Measurements from ENCODE around the gene NTM.

NTM gene

GRCh38 chr11:132168344-132168981, 798.0 kb downstream of the NTM start:
- Mint-ChIP-seq H3K4me1 (ENCODE audit: low read depth) (no peaks in the 10 kb centered on the region), H3K36me3 (ENCODE audit: low read depth) (no peaks in the 10 kb centered on the region), H3K9me3 (no peaks in the 10 kb centered on the region), H3K27me3 (ENCODE audit: low read depth) (no peaks in the 10 kb centered on the region), H3K27ac (no peak overlapping the region), H3K4me3 (no peak overlapping the region)
- no peak for DNase-seq (ENCODE audit: low spot score)

DNA sequence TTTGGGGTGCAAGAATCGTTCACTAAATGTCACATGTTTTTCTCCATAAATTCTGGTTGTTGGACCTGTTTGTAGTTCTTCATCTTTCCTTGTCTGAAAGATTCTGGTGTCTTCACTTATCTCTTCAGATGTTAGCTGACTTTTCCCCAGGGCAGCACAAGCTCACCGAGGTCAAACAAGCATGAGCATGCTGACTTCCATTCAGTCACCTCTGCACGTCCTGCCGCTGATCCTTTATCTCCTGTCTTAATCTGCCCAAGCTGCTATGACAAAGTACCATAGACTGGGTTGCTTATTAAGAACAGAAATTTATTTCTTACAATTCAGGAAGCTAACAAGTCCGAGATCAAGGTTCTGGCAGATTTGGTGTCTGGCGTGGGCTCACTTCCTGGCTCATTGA, 800.6 kb downstream of the NTM start:
- peaks cover 4% of the 10 kb centered on the region for H3K9me3 Mint-ChIP-seq
- H3K4me3 Mint-ChIP-seq, result no peak overlapping the region
- no peak for DNase-seq (ENCODE audit: low spot score)
- H3K36me3 Mint-ChIP-seq (ENCODE audit: low read depth), result no peaks in the 10 kb centered on the region
- H3K4me1 Mint-ChIP-seq (ENCODE audit: low read depth), result no peaks in the 10 kb centered on the region
- H3K27me3 Mint-ChIP-seq (ENCODE audit: low read depth), result no peaks in the 10 kb centered on the region
- no peak overlapping the region for H3K27ac Mint-ChIP-seq

DNA sequence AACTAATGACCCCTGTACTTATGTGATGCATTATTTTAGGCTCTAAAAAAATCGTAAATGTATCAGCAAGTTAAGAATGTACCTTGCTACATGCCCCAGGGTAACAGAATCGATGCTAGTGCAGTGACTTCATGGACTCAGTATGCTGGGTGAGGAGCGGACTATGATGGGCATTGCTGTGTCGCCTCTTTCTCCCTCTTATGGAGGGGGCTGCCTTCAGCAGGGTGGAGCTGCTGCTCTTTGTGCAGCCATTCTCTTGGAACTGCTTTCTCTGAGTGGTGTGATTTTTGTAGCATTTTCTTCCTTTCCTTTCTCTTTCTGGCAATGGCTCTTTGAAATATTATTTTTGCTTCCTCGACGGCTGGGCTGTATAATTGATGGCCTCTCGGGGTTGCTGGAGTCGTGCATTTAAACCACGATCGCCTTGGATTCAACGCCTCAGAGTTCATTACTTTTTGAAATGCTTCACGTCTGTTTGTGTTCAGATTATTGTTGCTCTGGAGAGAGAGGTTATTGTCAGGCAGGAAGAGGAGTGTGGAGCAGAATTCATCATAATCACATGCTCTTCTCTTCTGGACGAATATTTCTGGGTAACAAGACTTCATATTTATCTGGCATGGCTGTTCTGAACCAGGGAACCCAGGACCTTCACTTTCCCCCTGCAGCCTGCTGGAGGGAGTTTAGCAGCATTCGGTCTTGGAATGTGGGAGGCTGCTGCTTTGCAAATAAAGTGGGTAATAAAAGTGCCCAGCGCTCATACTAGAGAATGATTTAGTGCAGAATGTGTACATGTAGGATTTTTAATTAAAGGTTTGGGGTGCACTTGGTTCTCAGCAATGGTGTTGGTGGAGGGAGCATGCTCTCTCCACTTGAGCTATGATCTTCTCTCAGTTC, 804.2 kb downstream of the NTM start:
- H3K27me3 Mint-ChIP-seq (ENCODE audit: low read depth), result no peaks in the 10 kb centered on the region
- no peak overlapping the region for H3K27ac Mint-ChIP-seq
- H3K36me3 Mint-ChIP-seq (ENCODE audit: low read depth), result no peaks in the 10 kb centered on the region
- no peak for DNase-seq (ENCODE audit: low spot score)
- H3K9me3 Mint-ChIP-seq, result peaks cover 9% of the 10 kb centered on the region
- no peaks in the 10 kb centered on the region for H3K4me1 Mint-ChIP-seq (ENCODE audit: low read depth)
- H3K4me3 Mint-ChIP-seq, result no peak overlapping the region

DNA sequence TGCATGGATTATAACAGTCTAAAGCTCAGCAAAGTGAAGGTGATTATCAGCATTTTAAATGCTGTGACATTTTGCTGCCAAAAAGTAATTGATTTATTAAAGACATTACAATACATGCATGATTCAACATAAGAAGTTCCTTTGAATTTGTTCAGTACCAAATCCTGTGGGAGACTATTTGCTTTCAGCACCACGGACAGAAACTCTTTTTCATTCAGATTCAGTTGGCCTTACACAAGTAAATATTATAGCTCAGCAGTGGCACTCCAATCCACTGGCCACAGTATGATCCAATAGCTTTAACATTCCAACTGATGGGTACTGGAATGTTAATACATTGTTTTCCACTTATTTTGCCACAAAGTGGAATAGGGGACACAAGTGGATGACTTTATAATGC, 806.7 kb downstream of the NTM start:
- H3K36me3 Mint-ChIP-seq (ENCODE audit: low read depth), result no peaks in the 10 kb centered on the region
- no peak overlapping the region for H3K27ac Mint-ChIP-seq
- H3K27me3 Mint-ChIP-seq (ENCODE audit: low read depth), result no peaks in the 10 kb centered on the region
- no peak for DNase-seq (ENCODE audit: low spot score)
- H3K4me1 Mint-ChIP-seq (ENCODE audit: low read depth), result no peaks in the 10 kb centered on the region
- no peak overlapping the region for H3K4me3 Mint-ChIP-seq
- H3K9me3 Mint-ChIP-seq, result peaks cover 9% of the 10 kb centered on the region

GRCh38 chr11:132184079-132184478, 813.7 kb downstream of the NTM start:
- H3K4me3 Mint-ChIP-seq, result no peak overlapping the region
- H3K4me1 Mint-ChIP-seq (ENCODE audit: low read depth), result no peaks in the 10 kb centered on the region
- no peak overlapping the region for H3K27ac Mint-ChIP-seq
- H3K9me3 Mint-ChIP-seq, result peaks cover 3% of the 10 kb centered on the region
- no peaks in the 10 kb centered on the region for H3K36me3 Mint-ChIP-seq (ENCODE audit: low read depth)
- no peak for DNase-seq (ENCODE audit: low spot score)
- no peaks in the 10 kb centered on the region for H3K27me3 Mint-ChIP-seq (ENCODE audit: low read depth)

GRCh38 chr11:132185726-132186592, 815.5 kb downstream of the NTM start:
- no peaks in the 10 kb centered on the region for H3K9me3 Mint-ChIP-seq
- no peak for DNase-seq (ENCODE audit: low spot score)
- H3K4me1 Mint-ChIP-seq (ENCODE audit: low read depth), result no peaks in the 10 kb centered on the region
- H3K27me3 Mint-ChIP-seq (ENCODE audit: low read depth), result no peaks in the 10 kb centered on the region
- no peak overlapping the region for H3K4me3 Mint-ChIP-seq
- H3K27ac Mint-ChIP-seq, result no peak overlapping the region
- H3K36me3 Mint-ChIP-seq (ENCODE audit: low read depth), result no peaks in the 10 kb centered on the region

DNA sequence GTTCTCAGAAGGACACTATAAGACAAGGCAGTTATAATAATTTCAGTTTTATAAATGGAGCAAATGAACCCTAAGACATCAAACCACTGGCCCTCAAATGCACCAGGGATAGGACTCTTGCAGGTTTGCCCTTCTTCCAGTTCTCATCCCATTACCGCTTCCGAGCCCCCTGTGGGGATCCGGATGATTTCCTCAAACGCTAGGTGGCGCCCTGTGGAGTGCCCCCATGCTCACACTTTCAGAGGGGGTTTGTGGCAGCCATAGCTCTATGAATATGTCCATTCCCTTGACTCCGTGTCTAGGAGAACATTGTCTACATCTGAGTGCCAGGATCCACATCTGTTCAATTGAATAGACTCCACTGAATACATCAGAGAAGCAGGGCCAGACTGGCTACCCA, 816.3 kb downstream of the NTM start:
- Mint-ChIP-seq H3K27me3 (ENCODE audit: low read depth) (no peaks in the 10 kb centered on the region), H3K36me3 (ENCODE audit: low read depth) (no peaks in the 10 kb centered on the region), H3K27ac (no peak overlapping the region), H3K4me1 (ENCODE audit: low read depth) (no peaks in the 10 kb centered on the region), H3K4me3 (no peak overlapping the region), H3K9me3 (no peaks in the 10 kb centered on the region)
- no peak for DNase-seq (ENCODE audit: low spot score)

DNA sequence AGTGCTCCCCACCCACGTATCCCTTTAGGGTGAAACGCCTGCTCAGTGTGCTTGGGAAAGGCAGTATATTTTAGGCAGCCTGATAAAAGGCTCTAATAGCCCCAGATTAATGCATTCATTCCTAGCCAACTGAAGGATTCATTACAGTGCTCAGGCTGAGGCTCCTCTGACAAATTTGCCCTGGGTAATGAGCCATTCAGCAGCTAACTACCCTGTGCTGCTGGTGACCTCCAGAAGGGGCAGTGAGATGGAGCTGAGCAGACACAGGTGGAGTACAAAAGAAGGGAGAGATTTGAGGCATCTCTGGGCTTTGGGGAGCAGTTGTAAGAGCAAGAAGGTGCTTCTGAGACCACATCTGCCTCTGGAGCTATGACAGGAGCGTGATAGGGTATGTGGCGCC, 817.0 kb downstream of the NTM start:
- H3K4me1 Mint-ChIP-seq (ENCODE audit: low read depth), result no peaks in the 10 kb centered on the region
- no peaks in the 10 kb centered on the region for H3K27me3 Mint-ChIP-seq (ENCODE audit: low read depth)
- no peak for DNase-seq (ENCODE audit: low spot score)
- H3K36me3 Mint-ChIP-seq (ENCODE audit: low read depth), result no peaks in the 10 kb centered on the region
- H3K4me3 Mint-ChIP-seq, result no peak overlapping the region
- H3K9me3 Mint-ChIP-seq, result no peaks in the 10 kb centered on the region
- H3K27ac Mint-ChIP-seq, result no peak overlapping the region

DNA sequence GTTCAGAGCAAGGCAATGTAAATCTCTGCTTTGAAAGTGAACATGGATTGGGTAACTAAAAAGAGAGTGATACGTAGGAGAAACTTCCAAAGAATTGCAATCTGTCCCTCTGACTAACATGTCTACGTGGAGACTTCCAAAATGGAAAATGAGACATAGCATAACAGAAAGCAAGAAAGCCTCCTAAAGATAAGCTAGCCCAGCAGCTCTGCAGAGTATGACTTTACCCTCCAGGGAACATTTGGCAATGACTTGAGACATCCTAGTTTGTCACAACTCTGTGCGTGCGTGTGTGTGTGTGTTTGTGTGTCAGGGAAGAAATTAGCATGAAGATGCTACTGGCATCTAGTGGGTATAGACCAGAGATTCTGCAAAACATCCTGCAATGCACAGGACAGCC, 817.4 kb downstream of the NTM start:
- Mint-ChIP-seq H3K4me1 (ENCODE audit: low read depth) (no peaks in the 10 kb centered on the region), H3K9me3 (no peaks in the 10 kb centered on the region), H3K27me3 (ENCODE audit: low read depth) (no peaks in the 10 kb centered on the region), H3K27ac (no peak overlapping the region), H3K36me3 (ENCODE audit: low read depth) (no peaks in the 10 kb centered on the region), H3K4me3 (no peak overlapping the region)
- DNase-seq (ENCODE audit: low spot score), result no peak

DNA sequence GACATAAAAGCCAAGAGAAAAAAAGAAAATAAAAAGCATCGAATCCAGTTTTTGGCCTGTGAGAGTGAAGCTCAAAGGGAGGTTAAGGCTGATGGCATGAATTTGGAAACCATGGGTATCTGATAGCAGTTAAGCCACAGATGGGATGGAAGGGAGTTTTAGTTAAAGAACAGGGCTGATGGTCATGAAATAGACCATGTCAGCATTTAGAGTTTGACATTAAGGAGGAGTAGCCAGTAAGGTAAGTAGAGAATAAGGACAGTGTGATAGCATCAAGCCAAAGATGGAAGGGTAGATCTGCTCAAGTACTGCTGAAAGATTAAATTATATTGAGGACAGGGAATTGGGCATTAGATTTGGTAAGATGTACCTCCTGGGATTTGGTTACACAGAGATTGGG, 826.5 kb downstream of the NTM start:
- no peak overlapping the region for H3K27ac Mint-ChIP-seq
- no peak overlapping the region for H3K4me3 Mint-ChIP-seq
- H3K4me1 Mint-ChIP-seq (ENCODE audit: low read depth), result no peaks in the 10 kb centered on the region
- no peaks in the 10 kb centered on the region for H3K36me3 Mint-ChIP-seq (ENCODE audit: low read depth)
- no peaks in the 10 kb centered on the region for H3K27me3 Mint-ChIP-seq (ENCODE audit: low read depth)
- peaks cover 13% of the 10 kb centered on the region for H3K9me3 Mint-ChIP-seq
- no peak for DNase-seq (ENCODE audit: low spot score)

DNA sequence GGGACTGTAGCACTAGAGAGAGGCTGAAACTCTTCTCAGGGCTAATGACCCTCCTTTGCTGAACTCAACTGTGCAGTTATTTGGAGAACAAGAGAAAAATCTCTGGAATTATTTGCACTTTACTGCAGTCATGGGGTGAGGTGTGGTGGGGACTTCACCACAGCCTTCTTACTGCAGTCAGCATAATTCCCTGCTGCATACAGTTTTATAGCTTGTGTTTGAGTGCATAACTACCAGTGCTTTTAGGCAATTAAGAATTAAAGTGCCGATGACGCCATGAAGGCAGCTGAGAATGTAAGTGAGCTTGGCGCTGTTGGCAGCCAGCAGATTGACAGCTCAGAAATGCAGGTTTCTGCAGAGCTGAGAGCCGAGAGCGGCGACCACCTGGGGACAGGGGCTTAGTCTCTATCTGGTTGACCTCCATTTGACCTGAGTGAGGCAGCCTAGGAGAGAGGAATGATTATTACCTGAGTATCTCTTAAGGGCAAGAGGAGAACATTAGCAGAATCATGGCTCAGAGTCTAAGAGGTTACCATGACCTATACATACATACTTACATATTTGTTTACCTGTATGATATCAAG, 830.0 kb downstream of the NTM start:
- no peak for DNase-seq (ENCODE audit: low spot score)
- Mint-ChIP-seq H3K4me3 (no peak overlapping the region), H3K9me3 (peaks cover 17% of the 10 kb centered on the region), H3K4me1 (ENCODE audit: low read depth) (no peaks in the 10 kb centered on the region), H3K27me3 (ENCODE audit: low read depth) (no peaks in the 10 kb centered on the region), H3K27ac (no peak overlapping the region), H3K36me3 (ENCODE audit: low read depth) (no peaks in the 10 kb centered on the region)

DNA sequence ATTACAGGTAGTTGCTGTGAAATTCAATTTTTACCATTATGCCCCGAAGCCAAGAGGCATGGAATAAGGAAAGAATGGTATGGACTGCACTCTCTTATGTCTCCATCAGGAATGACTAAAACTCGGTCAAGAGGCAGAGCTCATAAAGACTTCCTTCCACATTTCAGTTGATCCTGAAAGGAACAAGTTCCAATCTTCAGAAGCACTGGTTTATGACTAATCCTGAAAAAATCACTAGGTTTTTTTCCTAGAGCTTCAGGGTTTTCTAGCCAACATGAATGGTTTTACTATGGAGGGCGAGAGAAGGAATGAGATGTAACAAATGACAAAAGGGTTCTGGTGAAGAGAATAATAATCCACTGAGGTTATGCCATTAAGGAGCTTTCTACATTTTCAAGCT, 832.2 kb downstream of the NTM start:
- Mint-ChIP-seq H3K9me3 (peaks cover 14% of the 10 kb centered on the region), H3K4me3 (no peak overlapping the region), H3K36me3 (ENCODE audit: low read depth) (no peaks in the 10 kb centered on the region), H3K27me3 (ENCODE audit: low read depth) (no peaks in the 10 kb centered on the region), H3K27ac (no peak overlapping the region), H3K4me1 (ENCODE audit: low read depth) (no peaks in the 10 kb centered on the region)
- DNase-seq (ENCODE audit: low spot score), result no peak

DNA sequence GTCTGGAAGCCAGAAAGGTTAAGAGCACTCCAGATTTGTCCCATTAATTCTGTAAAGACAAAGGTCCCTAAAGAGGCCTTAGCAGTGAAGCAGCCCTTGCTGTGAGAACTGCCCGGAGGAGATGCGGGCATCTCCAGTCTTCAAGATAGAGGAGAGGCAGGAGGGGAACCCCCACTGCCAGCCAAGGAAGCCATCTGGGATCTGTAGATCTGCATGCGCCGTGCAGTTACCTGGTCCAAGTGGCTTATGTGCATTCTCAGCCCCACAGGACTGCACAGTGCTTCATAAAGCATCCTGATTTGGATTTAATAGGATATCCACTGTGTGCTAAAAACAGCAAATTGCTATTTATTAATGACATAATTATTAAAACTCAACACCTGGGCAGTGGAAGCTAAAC, 834.6 kb downstream of the NTM start:
- Mint-ChIP-seq H3K27ac (no peak overlapping the region), H3K4me1 (ENCODE audit: low read depth) (no peaks in the 10 kb centered on the region), H3K36me3 (ENCODE audit: low read depth) (no peaks in the 10 kb centered on the region), H3K9me3 (peaks cover 9% of the 10 kb centered on the region), H3K4me3 (no peak overlapping the region), H3K27me3 (ENCODE audit: low read depth) (no peaks in the 10 kb centered on the region)
- DNase-seq (ENCODE audit: low spot score), result no peak

- peaks cover 9% of the 10 kb centered on the region for H3K9me3 Mint-ChIP-seq
- no peak overlapping the region for H3K4me3 Mint-ChIP-seq
- H3K36me3 Mint-ChIP-seq (ENCODE audit: low read depth), result no peaks in the 10 kb centered on the region
- no peaks in the 10 kb centered on the region for H3K4me1 Mint-ChIP-seq (ENCODE audit: low read depth)
- DNase-seq (ENCODE audit: low spot score), result no peak
- no peaks in the 10 kb centered on the region for H3K27me3 Mint-ChIP-seq (ENCODE audit: low read depth)
- no peak overlapping the region for H3K27ac Mint-ChIP-seq
Observed at GRCh38 chr11:132205496-132205895, 835.1 kb downstream of the NTM start.

All from T-helper 2 cell treated with Interferon-gamma antibody and Interleukin-4, amounts not matched to agents 5 μg/mL and 100 μg/mL, for 36 hours (primary cell).